NCI-H446 treated with DMSO at 0.1 percent for 48 hours (cell line): Measurements from ENCODE around the gene NLGN4X.

ENCODE experiments used
- DNase-seq: peaks from one replicate; lab custom pipeline; 2025; lab: John Stamatoyannopoulos, UW

NLGN4X gene

DNA sequence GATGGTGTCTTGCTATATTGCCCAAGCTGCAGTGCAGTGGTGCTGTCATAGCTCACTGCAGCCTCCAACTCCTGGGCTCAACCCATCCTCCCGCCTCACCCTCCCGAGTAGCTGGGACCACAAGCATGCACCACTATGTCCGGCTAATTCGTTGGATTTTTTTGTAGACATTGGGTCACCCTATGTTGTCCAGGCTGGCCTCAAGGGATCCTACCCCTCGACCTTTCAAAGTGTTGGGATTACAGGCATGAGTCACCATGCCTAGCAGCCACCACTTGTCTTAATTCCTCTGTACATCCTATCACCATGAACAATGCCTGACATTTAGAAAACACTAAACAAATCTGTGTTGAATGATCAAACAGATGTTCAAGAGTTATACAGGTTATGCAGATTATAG, 76.7 kb downstream of the NLGN4X start:
- no peak for DNase-seq

DNA sequence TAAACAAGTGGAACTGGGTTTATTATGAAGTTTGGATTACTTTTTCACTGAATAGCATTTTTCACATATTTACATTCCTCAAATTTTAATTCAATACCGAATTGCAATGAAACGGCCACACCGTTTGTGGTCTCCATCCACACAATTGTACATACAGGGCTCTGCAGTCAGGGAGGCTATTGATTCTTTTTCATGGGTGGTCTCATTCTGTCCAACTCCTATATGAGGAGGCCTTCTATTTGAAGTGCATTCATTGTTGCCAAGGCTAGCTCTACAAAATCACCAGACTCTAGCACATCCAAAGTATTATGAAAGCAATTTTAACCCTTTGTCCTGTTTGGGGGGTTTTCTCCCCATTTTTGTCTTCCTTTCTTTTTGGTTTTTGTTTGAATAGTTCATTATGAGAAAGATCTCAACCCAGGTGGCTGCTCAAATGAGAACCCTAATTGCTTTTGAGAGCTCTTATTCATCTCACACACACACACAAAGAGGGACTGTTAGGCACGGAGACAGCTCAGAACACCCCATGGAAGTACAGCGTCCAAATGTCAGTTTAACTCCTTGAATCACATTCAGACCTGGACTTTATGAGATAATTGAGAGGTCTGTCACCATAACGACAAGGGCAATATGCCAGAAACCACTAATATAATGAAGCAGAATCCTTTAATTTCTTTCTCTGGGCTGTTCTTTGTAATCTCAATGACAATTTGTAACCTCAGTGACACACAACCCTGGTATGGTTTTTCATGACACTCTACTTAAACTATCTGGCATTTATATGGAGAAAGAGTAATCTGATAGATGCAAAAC, 79.4 kb downstream of the NLGN4X start:
- DNase-seq: no peak

DNA sequence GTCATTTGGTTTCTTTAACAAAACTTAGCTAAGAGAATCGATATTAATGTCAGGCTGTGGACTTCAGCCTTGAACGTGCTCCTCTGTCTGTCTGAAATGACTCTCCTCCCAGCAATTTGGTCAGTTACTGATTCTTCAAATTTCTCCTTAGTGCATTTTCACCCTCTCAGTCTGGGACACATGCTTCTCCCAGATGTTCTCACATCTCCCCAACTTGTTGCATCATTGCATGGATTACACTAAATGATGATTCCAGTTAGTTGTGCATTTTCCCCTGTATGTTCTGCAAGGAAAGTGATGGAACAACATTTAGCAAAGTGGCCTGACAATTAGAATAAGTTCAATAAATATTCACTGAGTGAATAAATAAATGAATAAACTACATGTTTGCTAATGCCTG, 94.4 kb downstream of the NLGN4X start:
- no peak for DNase-seq

DNA sequence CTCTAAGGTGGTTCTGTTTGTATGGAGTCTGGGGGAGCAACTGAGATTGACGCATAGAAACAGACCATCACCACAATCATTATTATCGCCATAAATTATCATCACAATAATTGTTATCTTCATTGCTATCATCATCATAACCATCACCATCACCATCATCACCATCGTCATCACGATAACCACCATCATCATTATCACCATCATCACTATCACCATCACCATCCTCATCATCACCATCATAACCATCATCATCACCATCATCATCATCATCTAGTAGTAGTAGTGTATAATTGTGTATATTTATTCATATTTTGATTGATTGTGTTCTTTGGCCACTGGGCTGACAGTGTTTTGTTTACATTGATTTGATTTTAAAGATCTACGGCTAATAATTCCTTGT, 95.7 kb downstream of the NLGN4X start:
- DNase-seq: no peak

DNA sequence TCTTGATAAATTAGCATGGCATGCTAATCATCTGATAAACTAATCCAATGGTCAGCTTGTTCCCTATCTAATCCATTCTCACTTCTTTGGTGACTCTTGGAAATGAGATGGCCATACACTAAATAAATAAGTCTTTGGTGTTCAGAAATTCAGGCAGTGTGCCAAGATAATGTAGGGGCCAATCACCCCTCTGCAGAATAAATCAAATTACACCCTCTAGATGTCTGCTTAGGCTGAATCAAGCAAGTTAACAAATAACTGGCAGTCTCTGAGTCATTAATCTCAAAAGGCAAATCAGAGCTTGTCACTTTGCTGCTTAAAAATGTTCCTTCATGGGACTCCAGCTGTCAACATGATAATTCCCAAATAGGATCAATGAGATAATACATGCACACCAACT, 97.4 kb downstream of the NLGN4X start:
- no peak for DNase-seq

DNA sequence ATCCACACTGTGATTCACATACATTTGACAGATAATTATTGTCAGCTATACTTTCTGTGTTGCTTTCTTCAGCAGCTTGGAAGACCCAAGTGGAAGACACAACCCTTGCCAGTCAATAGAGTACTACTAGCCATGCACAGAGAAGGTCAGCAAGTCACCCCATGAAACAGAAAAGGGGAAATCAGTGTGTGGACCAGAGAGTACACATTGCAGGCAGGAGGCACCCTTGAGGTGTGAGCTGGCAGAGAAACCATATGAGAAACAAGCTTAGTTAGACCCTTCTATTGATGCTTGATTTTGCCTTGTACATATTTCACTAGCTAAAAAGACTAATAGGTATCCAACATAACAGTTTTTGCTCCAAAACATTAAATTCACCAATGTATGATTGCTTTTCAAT, 99.5 kb downstream of the NLGN4X start:
- DNase-seq: no peak

DNA sequence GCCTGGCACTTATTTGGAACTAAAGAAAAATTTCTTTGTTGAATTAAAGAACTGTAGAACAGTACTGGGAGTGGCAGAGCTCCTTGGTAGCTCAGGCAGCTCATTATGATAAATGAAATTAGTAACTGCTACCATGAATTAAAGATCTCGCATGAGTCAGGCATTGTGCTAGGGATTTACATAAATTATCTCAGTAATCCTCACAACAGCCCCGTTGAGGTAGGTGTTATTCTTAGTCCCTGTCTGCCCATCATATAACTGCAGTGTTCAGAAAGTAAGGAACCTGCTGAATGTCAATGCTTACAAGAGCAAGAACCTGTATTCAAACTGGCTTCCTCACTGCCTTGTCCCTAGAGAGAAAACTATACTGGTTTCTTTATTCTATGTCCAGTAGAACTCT, 108.3 kb downstream of the NLGN4X start:
- no peak for DNase-seq

DNA sequence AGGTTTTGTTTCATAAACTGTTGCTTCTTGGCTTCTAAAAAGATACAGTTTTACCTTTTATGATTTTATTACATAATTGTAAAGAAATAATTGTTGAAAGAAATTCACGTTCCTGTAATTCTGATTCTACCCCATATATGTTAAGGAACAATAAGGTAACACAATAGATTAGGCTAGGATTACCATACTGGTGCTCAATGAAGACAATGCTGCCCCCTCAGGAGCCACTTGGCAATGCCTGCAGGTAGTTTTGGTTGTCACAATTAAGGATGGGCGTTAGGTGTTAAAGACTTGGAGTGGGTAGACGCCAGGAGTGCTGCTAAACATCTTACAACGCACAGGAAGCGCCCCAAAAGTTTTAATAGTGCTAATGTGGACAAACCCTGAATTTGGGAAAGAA, 133.2 kb downstream of the NLGN4X start:
- DNase-seq: no peak

DNA sequence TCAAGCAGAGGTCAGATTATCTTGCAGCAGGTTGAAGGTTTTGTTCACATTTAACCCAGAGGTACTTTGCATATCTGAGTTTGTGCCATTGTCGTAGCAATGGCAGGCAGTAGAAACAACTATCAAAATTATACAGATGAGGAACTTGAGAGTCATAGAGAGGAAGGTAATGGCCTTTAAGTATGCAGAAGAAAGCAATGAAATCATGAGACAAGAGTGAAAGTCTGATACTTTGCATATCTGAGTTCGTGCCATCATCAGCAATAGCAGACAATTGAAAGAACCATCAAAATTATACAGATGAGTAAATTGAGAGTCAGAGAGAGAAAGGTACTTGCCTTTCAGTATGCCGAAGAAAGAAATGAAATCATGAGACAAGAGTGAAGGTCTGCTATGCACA, 154.1 kb downstream of the NLGN4X start:
- DNase-seq: no peak

DNA sequence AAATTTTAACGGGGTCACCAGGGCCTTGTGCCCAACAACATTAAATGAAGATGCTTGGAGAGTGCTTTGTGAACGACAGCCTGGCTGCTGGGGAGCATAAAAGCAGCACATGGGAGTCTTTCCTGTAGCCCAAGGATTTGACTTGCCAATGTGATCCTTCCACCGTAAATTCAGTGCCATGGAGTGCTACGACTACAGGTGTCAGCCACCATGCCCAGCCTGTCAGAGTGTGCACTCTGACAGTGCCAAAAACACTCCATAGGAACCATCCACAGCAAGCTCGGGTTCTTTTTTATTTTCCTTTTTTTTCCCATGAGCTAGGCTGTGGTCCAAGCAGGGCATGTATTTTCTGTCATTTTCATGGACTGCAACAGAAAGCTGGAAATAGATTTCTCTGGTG, 156.9 kb downstream of the NLGN4X start:
- DNase-seq: no peak

DNA sequence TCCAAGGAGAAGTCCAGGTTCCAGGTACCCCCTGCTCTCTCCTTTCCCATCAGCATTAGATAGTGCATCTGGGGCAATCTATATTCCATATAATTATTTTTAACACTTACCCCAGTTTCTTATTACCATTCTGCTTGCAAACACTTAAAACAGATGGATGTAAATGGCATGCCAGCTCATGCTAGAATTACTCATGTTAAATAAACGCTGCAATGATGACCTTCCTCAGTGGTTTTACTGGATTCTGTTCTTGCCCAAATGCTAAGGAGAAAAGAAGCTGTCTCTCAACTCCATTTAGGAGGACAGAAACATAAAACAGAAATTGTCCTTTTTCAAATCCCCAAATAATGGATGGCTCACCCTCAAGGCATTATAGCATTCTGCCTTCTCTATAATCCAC, 161.1 kb downstream of the NLGN4X start:
- DNase-seq: no peak

DNA sequence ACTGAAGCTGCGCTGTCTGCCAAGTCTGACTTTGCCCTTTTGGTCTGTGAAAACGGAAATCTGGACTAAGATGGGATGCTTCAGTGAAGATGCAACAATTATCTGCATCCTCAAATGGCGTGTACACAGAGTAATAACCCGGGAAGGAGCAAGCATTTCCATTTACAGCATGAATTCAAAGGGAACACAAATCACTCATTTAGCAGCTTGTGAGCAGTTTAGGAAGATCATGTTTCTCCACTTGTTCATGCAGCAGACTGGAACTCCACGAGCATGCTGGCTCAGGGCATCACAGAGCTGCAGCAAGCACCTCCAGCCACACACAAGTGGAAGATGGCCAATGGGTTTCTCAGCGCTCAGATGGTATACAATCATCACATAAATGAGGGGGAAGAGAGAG, 175.5 kb downstream of the NLGN4X start:
- DNase-seq: no peak

DNA sequence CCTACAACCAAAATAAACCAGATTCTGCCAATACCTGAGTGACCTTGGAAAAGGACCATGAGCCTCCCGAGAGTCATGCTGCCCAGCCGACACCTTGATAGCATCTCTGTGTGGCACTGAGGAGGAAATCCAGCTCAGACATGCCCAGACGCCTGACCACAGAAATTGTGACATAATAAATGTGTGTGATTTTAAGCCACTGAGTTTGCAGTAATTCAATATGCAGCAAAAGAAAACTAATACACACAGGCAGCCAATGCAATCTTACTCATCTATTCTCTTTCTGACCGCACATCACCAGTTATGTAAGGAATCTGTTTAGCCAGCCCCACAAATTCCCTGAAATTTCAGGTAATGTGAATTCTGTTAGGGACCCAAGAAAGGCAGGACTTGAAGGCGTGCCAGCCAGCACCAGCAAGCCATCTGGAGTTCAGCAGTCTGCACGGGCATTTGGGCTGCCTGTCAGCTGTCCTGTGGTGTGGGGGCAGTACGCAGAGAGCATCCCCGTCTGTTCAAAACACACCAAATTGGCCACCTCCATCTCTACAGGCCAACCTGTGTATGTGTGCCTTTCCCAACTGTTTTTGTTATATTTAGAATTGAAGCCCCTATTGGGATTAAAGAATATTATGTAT, 176.4 kb downstream of the NLGN4X start:
- DNase-seq: no peak

DNA sequence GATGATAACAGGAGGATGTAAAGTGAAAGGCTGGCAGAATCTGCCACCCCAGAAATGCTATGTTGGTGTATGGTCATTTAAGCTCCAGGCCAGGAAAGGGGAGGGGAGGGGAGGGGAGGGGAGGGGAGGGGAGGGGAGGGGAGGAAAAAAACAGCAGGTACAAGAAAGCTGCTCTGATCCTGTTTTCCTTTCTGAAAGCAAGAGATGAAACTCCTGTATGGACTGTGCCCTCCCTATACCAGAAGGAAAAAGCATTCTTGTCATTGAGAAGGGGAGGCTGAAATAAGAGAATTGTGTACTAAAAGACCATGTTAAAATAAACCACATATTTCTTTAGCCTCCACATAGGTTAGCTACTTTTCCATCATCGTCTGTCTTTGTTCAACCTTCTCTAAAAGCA, 179.5 kb downstream of the NLGN4X start:
- DNase-seq: no peak

DNA sequence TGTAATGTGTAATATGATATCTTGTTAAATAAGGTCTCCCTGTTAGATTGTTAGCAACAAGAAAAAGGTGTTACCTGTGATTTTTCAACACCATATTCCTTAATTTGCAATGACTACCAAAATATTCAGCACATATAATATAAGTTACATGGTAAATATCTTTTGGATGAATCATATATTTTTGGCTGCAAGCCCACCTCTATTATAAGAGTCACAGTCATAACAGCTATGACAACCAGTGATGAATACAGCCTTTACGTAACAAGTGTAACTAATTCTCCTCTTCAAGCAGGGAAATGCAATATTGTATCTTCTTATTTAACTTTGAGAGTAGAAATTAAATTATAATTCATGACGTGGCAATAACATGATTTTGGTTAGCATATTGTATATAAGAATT, 187.0 kb downstream of the NLGN4X start:
- DNase-seq: no peak

DNA sequence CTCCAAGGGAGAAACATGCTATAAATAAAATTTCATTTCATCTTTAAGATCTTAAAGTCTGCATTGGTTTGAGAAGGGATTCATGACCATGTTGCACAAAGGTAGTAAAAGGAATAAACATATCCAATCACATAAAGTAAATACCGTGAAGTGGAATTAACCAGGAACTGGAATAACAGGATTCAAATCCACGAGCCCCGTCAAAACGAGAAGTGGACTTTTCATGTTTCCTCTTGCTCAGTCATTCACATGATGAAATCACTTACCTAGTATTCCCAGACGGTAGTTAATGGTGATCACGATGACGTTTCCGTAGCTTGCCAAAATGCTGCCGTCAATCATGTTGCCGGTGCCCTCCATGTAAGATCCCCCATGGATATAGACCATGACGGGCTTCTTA, 199.7 kb downstream of the NLGN4X start:
- no peak for DNase-seq

DNA sequence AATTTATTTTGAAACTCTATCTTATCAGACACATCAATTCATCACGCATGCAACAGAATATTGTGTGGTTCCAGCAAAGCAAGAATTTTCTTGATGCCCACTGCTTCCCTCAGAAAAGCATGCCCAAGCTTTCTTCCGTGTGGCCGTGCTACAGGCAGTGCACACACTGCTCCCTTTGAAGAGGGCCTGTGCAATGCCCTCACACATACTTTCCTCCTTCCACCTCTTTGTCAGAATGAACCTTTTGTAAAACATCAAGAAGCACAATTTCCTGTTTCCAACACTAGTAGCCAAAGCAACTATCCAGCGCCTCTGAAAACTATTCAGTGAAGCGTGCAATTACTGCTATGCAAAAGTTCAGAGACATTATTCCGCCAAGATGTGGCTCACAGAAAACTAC, 201.7 kb downstream of the NLGN4X start:
- no peak for DNase-seq

DNA sequence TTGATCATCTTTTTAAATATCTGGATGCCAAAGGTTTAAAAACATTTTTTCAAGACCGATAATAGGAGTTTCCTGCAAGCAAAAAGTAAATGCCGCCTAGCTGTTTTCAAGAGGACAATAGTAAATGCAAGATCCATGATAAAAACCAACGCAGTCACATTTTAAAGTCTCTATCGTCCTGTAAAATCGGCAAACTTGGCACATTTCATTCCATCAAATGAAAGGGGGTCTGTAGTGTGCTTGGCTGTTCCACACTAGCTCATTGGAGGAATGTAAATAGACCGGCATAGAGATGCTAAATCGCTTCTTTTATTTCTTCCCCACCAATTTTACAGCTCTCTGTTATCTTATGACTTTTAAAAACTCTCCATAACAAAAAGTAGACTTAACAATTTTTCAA, 202.2 kb downstream of the NLGN4X start:
- no peak for DNase-seq

DNA sequence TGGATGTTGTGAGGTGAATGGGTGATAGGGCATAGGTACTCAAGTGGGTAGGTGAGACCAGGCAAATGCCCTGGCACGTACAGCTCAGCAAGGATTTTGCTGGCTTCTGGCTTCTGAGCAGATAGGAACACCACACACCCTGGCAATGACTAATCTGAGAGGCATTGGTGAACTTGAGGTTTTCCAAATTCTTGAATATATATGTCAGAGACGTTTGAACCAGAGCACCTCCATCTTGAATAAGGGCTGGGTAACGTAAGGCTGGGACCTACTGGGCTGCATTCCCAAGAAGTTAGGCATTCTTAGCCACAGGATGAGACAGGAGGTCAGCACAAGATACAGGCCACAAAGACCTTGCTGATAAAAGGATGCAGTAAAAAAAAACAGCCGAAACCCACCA, 204.5 kb downstream of the NLGN4X start:
- no peak for DNase-seq

DNA sequence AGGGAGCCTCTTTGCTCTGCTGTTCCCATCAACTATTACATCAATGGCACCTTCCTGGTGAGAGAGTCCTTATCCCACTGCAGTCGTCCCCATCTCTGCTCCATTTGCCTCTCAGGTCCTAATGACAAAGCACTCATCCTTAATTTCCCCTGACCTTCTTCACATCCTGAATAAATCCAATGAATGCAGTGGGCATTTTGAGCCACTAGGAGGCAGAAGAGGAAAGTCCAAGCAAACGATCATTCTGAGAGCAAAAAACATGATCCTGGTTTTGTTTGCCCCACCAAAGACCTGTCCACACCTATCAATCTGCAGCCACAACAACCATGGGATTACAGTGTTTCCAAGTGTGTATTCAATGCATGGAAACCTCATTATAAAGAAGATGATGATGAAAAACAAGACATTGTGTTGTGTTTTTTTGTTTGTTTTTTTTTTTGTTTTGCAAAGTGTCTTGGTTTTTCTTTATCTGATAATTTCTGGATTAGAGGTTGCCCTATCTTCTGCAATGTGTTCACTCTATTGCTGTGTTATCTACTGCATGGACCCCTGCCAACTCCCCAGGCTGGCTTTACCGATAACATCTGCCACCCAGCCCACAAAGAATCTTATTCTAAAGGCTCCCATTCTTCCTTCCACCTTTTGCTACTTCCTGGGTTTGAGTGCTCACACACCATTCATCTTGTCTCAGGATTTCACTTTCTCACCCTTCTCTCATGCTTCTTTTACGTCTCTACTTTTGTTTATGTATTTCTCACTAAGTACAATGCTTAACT, 207.2 kb downstream of the NLGN4X start:
- no peak for DNase-seq

DNA sequence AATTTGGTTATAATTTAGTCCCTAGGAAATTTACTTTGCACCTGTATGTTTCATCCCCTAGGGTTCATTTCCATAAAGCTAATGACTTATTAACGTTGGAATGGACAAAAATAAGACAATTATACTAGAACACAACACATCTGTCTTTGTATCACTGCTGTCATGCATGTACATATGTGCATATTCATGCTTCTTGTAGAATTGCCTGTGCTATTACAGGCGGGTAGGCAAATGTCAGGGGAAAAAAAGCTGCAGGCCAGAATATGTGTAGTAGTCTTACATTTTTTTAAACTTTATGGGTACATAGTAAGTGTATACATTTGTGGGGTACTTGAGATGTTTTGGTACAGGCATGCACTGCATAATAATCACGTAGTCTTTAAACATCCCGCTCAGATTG, 209.6 kb downstream of the NLGN4X start:
- DNase-seq: no peak

DNA sequence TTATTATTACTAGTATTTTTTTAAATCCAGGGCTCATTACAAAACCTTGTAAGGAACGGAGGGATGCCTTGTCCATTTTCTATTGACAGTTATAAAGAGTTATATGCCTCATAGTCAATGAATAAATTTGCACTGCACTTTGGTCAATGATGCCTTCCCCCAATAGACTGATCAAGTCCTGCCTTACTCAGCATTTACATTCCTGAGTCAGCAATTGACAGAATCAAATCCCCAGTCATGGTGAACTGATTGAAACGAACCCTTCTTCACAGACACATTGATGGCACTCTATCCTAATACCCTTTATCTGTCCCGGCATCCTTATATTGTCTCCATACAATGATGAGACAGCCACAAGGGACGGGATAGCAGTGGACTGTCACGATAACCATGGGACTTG, 213.2 kb downstream of the NLGN4X start:
- DNase-seq: no peak

DNA sequence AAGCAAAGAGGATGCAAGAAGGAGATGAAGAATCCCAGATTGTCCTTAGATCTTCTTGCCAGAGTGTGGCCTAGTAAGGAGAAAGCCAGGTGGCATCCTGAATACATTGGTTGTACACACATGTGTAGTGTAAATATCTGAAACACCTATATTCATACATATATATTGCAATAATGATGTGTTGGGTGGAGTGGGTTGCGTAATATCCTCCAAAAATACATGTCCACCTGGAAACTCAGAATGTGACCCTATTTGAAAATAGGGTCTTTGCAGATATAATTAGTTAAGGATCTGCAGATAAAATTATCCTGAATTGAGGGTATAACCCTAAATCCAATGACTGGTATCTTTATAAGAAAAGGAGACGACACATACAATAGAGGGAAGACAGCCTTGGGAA, 216.3 kb downstream of the NLGN4X start:
- no peak for DNase-seq
